SIG-M5 treated with dmso at 0.1 percent for 504 hours (cell line): ENCODE measurements around the gene VSIG10L2.
"Not testable (repeated sequence)": the region's sequence is repeated elsewhere in the genome, so short reads cannot be mapped to it uniquely, and the experiment has no call there.

Source experiments
- DNase-seq: peaks from one replicate; lab custom pipeline; 2025; ENCODE audit not compliant: unreplicated experiment; lab: John Stamatoyannopoulos, UW

VSIG10L2 gene

DNA sequence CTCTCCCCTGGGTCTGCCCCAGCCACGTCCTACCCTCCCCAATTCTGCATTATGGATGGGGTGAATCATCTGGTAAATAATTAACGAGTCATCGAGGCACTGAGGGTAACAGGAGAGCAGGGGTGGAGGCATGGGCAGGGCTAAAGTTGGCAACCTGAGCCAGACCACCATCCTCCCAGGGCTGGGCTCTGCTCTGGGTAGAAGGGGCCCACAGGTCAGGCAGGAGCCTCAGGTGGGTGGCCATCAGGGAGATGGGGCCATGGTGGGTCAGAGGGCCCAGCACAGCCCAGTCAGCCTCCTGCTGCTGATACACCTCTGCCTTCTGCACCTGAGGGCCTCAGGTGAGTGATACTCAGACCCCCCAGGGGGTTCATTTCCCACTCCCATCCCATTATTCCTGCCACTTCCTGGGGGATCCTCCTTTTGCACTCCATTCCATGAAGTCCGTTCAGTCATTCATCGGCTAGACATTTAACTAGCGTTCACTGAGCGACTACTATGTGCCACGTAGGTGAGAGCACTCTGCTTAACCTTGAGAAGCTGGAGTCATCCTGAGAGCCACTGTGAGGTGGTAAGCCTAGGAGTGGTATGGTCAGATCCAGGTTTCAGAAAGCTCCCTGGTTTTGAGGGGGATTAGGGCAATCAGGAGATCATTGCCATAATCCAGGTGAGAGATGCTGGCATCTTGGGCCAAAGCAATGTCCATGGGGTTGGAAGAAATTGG is at the start of gene VSIG10L2:
TSS of gene VSIG10L2 (plus strand) at position 248 of the 724 bp plus-strand sequence. CDS start at position 260, 12 bp downstream.
- no peak for DNase-seq

- no peak for DNase-seq
These were observed 44.0 kb upstream of the VSIG10L2 start for GRCh38 chr11:125901872-125902271.

GRCh38 chr11:125902277-125902926 is 43.4 kb upstream of the VSIG10L2 start:
- DNase-seq, result no peak

DNA sequence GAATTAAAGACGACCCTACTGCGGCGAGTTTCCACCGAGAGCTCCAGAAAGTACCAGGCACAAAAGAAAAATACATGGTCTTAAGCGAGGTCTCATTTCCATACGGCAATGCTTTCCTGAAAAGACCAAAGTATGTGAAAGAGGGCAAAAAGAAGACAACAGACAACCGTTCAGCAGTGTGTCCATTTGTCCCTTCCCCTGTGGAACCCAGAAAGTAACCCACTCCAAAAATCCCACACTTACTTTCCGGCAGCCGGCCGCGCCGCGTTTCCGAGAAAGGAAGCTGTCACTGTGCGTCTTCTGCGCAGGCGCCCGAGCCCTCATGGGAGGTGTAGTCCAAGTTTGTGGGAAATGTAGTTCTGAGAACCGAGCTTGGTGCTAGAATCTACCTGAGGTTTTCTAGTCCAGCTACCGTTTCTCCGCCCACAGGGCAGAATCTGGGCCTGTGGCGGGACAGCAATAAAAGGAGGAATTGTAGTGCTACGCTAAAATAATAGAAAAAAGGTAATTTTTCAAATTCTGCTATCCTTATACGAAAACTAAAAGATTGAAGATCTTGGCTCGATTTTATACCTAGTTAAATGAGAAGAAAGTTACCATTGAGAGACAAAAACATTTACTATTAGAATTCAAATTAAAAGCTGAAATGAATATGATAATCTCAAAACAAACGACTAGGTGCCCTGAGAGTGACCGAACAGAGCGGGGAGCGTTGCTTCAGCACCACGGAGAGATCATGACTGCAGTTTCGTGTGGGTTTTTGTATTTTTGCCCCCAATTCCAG is 42.7 kb upstream of the VSIG10L2 start, which contains the start of gene PUS3:
TSS of gene PUS3 (minus strand) at position 280 of the 784 bp plus-strand sequence. CDS start 6,922 bp downstream, outside the sequence.
- DNase-seq, result peak; percentile 77

GRCh38 chr11:125903711-125904659 is 41.9 kb upstream of the VSIG10L2 start, which contains the start of gene DDX25:
Gene DDX25, plus strand, starts transcription at chr11:125904508. Its CDS starts 10 bp downstream, at chr11:125904518.
- DNase-seq, result no peak

GRCh38 chr11:125904678-125905077 is 41.2 kb upstream of the VSIG10L2 start:
- DNase-seq, result no peak

GRCh38 chr11:125910226-125910849 is 35.5 kb upstream of the VSIG10L2 start:
- DNase-seq, result no peak

DNA sequence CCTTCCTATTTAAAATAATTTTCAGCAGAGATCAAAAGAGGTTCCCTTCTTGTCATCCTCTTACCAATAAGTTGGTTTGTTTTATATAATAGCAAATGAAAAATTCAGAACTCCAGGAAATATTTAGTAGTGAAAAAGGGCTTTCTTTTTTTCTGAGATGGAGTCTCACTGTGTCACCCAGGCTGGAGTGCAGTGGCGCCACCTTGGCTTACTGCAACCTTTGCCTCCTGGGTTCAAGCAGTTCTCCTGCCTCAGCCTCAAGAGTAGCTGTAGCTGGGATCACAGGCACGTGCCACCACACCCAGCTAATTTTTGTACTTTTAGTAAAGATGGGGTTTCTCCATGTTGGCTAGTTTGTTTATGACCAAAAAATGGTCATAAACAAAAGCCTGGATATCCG is 31.2 kb upstream of the VSIG10L2 start:
- not testable (repeated sequence) for DNase-seq

DNA sequence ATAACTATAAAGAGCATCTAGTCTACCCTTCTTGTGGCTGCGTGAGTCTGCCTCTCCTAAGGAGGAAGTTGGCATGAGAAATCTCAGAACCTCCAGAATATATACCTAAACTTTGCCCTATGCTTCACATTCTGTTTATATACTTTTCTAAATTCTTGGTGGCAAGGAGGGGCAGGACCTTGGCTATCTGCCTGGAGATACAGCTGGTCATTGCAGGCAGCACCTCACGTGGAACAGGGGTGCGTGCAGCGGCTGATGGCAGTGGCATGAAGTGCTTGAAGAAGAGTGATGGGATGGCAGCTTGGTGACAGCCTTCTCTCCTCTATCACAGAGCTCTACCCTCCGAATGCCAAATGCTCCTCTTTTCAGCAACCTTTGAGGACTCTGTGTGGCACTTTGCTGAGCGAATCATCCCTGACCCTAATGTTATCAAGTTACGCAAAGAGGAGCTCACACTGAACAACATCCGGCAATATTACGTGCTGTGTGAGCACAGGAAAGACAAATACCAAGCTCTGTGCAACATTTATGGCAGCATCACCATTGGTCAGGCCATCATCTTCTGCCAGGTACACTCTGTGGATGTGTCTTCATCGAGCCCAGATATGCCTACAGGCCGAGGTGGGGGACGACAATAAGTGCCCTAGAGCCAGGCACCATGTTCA is 29.0 kb upstream of the VSIG10L2 start:
- DNase-seq, result no peak

DNA sequence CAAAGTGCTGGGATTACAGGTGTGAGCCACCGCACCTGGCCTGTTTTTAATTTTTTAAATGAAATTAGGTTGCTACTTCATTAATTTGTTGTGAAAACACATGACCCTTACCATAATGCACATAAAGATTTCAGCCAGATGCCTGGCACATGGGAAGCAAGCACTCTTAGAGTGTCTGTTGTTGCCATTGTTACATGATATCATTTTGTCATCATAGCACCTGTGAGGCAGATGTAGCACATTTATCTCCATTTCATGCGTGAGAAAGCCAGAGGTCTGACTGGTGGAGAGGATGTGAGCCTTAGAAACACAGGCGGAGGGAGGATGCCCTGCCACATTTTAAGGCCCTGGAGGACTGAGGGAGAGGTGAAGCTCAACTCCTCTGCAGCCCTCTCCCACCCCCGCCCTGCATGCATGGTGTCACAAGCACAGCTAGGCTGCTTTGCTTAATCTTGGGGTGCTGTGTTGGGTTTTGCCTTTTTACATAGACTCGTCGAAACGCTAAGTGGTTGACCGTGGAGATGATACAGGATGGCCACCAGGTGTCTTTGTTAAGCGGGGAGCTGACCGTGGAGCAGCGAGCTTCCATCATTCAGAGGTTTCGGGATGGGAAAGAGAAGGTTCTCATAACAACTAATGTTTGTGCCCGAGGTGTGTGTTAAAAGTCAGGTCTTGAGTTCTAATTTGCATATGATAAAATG is 27.6 kb upstream of the VSIG10L2 start:
- DNase-seq, result no peak

GRCh38 chr11:125921042-125921441 is 24.8 kb upstream of the VSIG10L2 start:
- no peak for DNase-seq

DNA sequence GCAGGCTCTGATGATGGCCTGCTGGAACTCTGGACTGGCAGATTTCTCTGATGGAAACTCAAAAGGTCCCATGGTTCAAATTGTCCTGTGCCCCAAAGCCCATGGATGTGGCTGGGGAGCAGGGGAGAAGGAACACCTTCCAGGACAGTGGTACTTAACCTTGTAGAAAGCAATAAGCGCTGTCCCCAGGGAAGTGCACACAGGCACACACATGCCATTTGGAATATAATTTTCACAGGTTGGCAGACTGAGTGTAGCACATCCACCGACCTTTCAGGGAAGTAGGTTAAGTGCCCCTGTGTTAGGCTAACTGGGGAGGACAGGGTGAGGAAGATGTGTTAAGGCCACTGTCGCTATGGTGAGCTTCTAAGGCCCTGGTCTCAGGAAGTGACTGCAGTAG is 23.7 kb upstream of the VSIG10L2 start:
- DNase-seq, result no peak

DNA sequence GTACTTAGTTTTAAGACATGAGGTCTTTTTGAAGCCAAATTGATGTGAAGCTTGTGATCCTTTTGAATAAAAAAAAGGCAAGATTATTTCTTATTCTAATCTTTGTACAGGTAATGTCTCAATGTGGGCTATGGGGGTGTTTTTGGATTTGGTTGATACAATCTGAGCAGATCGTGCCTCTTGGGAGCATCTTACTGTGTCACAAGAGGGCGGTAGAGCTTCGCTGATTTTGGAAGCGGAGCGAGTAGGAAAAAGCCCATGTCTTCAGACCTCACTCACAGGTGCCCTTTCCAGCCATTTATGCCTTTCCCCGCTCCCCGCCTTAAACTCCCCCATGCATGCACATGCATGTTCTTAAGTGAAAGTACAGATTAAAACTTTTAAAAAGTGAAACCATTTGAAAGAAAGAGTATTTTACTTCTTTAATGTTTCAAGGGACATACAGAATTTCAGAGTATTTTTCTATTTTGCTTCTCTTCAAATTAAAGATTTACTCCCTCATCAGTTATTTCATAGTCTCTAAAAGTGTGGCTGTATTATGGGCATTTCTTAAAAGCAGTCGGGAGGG is 22.7 kb upstream of the VSIG10L2 start:
- DNase-seq, result peak; percentile 58

GRCh38 chr11:125923633-125924032 is 22.2 kb upstream of the VSIG10L2 start:
- no peak for DNase-seq

GRCh38 chr11:125924384-125925007 is 21.3 kb upstream of the VSIG10L2 start:
- no peak for DNase-seq

- no peak for DNase-seq
These were observed 20.6 kb upstream of the VSIG10L2 start for GRCh38 chr11:125925247-125925740.

DNA sequence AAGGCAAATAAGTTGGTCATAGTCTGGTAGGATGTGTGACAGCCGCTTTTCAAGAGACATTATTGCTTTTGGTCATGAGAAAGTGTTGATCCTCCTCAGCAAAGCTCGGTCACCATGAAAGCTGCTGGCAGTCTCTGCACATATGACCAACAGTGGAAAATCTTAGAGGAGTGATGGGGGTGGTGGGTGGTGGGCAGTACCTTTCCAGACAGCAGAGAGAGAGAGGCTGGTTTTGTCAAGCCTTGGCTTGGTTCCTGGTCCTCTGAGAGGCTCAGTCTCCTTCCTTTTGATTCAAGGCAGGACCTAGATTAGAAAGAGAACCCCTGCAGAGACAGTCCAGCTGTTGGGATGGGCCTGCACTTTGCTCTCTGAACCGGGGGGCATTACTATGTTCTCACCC is 20.0 kb upstream of the VSIG10L2 start:
- no peak for DNase-seq

- DNase-seq, result no peak
These were observed 19.2 kb upstream of the VSIG10L2 start for GRCh38 chr11:125926682-125927081.
